Osteocyte (in vitro differentiated cells): ENCODE data around the gene PEX10. TPM values are rescaled to one million over a fixed set of nuclear protein-coding genes. Genes with fewer than 3 reads are reported as not detected.

ENCODE experiments used
- DNase-seq: peaks from one replicate; pipeline ENCODE4 v3.0.0; 2021; ENCODE audit warnings: mixed read lengths; ENCODE audit not compliant: unreplicated experiment; ENCODE audit errors: extremely low spot score
- H3K27ac Mint-ChIP-seq: one replicate; pipeline ENCODE4 v1.8.0; 2021; ENCODE audit warnings: mild to moderate bottlenecking, mixed read lengths; ENCODE audit not compliant: unreplicated experiment
- H3K27me3 Mint-ChIP-seq: one replicate; pipeline ENCODE4 v1.8.0; 2021; ENCODE audit warnings: mixed read lengths; ENCODE audit not compliant: unreplicated experiment
- H3K36me3 Mint-ChIP-seq: one replicate; pipeline ENCODE4 v1.8.0; 2021; ENCODE audit warnings: mixed read lengths; ENCODE audit not compliant: unreplicated experiment
- H3K4me1 Mint-ChIP-seq: one replicate; pipeline ENCODE4 v1.8.0; 2021; ENCODE audit warnings: mixed read lengths; ENCODE audit not compliant: unreplicated experiment
- H3K4me3 Mint-ChIP-seq: one replicate; pipeline ENCODE4 v1.8.0; 2021; ENCODE audit warnings: mild to moderate bottlenecking, moderate library complexity, mixed read lengths; ENCODE audit not compliant: unreplicated experiment
- H3K9me3 Mint-ChIP-seq: one replicate; pipeline ENCODE4 v1.8.0; 2021; ENCODE audit warnings: mixed read lengths; ENCODE audit not compliant: unreplicated experiment
- total RNA-seq: library from RNA; stranded (reverse); gene quantifications from 2 replicates; pipeline ENCODE4 v1.2.1, GENCODE V29; 2021
- TF ChIP-seq, protein P1 (sequence below): fragments of 200-600 bp; sonication (generic); IDR thresholded peaks from 2 replicates; pipeline ENCODE4 v1.5.0; 2021; ENCODE audit warnings: antibody characterized with exemption, mild to moderate bottlenecking, moderate library complexity

The PEX10 gene
- total RNA-seq, 1 donor from 2014 or later = 25.6 TPM

DNA sequence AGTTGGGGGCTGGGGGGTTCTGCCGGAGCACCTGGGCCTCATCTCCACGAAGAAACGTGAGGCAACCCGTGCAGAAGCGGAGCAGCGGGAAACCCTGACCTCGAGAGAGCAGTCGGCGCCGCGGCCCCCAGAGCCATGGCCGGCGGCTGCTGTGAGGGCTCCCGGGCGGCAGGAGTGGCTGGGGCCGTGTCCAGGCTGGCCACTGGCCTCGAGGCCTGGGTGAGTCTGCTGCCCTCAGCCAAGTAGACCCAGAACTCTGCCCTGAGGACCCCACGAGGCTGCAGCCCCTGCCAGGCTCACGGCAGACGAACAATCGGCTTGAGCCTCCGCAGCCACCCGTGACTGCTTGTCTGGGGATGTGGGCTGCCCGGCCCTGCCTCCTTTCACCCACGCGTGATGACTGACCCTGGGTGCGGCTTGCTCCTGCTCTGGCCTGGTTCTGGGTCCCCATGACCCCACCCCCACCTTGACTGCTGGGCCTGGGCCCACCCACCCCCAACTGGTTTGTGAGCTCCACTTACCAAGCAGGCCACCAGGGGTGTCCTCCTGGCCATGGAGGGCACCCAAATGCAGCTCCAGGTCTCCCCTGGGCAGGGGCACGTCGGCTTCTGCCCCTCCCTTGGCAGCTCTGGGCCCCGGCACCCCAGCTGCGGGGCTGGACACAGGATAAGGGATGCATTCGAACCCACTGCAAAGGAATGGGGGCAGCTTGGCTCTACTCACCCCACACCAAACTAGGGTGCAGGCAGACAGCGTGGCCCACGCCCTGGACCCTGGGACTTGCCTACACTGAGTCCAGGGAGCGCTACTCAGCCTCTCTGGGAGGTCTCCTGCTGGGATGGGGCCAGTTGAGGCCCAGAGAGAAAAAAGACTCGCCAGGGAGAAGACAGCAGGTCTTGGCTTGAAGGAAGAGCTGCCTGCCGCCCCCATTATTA, 55.2 kb downstream of the PEX10 start:
- Mint-ChIP-seq H3K27ac (no peak overlapping the region), H3K9me3 (no peaks in the 10 kb centered on the region)

GRCh38 chr1:2356401-2356800, 56.0 kb downstream of the PEX10 start:
- no peak for DNase-seq
- no peaks in the 10 kb centered on the region for H3K27me3 Mint-ChIP-seq
- peaks cover 2% of the 10 kb centered on the region for H3K36me3 Mint-ChIP-seq

More for the DNA sequence above, 55.2 kb downstream of the PEX10 start:
- DNase-seq = no peak
- H3K4me3 Mint-ChIP-seq = no peak overlapping the region
- TF ChIP-seq, protein P1, sequence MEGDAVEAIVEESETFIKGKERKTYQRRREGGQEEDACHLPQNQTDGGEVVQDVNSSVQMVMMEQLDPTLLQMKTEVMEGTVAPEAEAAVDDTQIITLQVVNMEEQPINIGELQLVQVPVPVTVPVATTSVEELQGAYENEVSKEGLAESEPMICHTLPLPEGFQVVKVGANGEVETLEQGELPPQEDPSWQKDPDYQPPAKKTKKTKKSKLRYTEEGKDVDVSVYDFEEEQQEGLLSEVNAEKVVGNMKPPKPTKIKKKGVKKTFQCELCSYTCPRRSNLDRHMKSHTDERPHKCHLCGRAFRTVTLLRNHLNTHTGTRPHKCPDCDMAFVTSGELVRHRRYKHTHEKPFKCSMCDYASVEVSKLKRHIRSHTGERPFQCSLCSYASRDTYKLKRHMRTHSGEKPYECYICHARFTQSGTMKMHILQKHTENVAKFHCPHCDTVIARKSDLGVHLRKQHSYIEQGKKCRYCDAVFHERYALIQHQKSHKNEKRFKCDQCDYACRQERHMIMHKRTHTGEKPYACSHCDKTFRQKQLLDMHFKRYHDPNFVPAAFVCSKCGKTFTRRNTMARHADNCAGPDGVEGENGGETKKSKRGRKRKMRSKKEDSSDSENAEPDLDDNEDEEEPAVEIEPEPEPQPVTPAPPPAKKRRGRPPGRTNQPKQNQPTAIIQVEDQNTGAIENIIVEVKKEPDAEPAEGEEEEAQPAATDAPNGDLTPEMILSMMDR = no peak
- peaks cover 8% of the 10 kb centered on the region for H3K4me1 Mint-ChIP-seq
- no peaks in the 10 kb centered on the region for H3K27me3 Mint-ChIP-seq
- peaks cover 2% of the 10 kb centered on the region for H3K36me3 Mint-ChIP-seq

GRCh38 chr1:2355373-2356261, 56.7 kb downstream of the PEX10 start:
- no peak for DNase-seq
- H3K9me3 Mint-ChIP-seq = no peaks in the 10 kb centered on the region

More at GRCh38 chr1:2356401-2356800, 56.0 kb downstream of the PEX10 start:
- H3K4me1 Mint-ChIP-seq = peaks cover 8% of the 10 kb centered on the region
- no peaks in the 10 kb centered on the region for H3K9me3 Mint-ChIP-seq
- TF ChIP-seq, protein P1 = no peak
- H3K4me3 Mint-ChIP-seq = no peak overlapping the region
- no peak overlapping the region for H3K27ac Mint-ChIP-seq

GRCh38 chr1:2354511-2355372, 57.6 kb downstream of the PEX10 start:
- Mint-ChIP-seq H3K4me1 (peaks cover 6% of the 10 kb centered on the region), H3K4me3 (no peak overlapping the region)

More at GRCh38 chr1:2355373-2356261, 56.7 kb downstream of the PEX10 start:
- peaks cover 6% of the 10 kb centered on the region for H3K4me1 Mint-ChIP-seq
- no peak overlapping the region for H3K4me3 Mint-ChIP-seq
- no peaks in the 10 kb centered on the region for H3K27me3 Mint-ChIP-seq
- TF ChIP-seq, protein P1 = no peak
- H3K27ac Mint-ChIP-seq = no peak overlapping the region
- H3K36me3 Mint-ChIP-seq = peaks cover 2% of the 10 kb centered on the region

More at GRCh38 chr1:2354511-2355372, 57.6 kb downstream of the PEX10 start:
- TF ChIP-seq, protein P1 = no peak
- Mint-ChIP-seq H3K9me3 (no peaks in the 10 kb centered on the region), H3K27me3 (no peaks in the 10 kb centered on the region), H3K27ac (no peak overlapping the region), H3K36me3 (no peaks in the 10 kb centered on the region)
- DNase-seq = no peak

Other genes starting within 250 kb of the PEX10 start
- 85.1 and 90.4 TPM in 2 replicates for gene FAAP20, start 217.8 kb downstream of the PEX10 start, total RNA-seq
- 131 and 132 TPM in 2 replicates for gene SKI, start 184.2 kb downstream of the PEX10 start, total RNA-seq
- gene MORN1, start 21.0 kb downstream of the PEX10 start, total RNA-seq = 10.9 and 12.7 TPM in 2 replicates
- gene RER1, start 20.7 kb downstream of the PEX10 start, total RNA-seq = 144 and 147 TPM in 2 replicates
- 11.7 and 12.6 TPM in 2 replicates for gene PLCH2, start 63.7 kb upstream of the PEX10 start, total RNA-seq
- gene PANK4, start 114.0 kb upstream of the PEX10 start, total RNA-seq = 34.1 and 34.4 TPM in 2 replicates
- gene HES5, start 117.7 kb upstream of the PEX10 start, total RNA-seq = 0.29 TPM in 1 of 2 replicates, not detected in the other
- gene TNFRSF14, start 143.8 kb upstream of the PEX10 start, total RNA-seq = 6.5 TPM in 2 replicates
- 24.0 and 24.8 TPM in 2 replicates for gene PRXL2B, start 174.2 kb upstream of the PEX10 start, total RNA-seq
- gene MMEL1, start 220.5 kb upstream of the PEX10 start, total RNA-seq = not detected in 2 replicates